ENCODE results near the gene OOSP3.

OOSP3 gene

GRCh38 chr11:59931688-59932087, 53.1 kb downstream of the OOSP3 start:
- TF ChIP-seq CTCF (IDR thresholded peaks at IDR 0.05; ENCODE audit: extremely low read depth, missing control alignments), result no peak
- no peak for DNase-seq (ENCODE audit: low spot score)

GRCh38 chr11:59938132-59938531, 59.5 kb downstream of the OOSP3 start, which contains the start of gene OOSP1:
OOSP1 (plus strand) TSS chr11:59938432; CDS start chr11:59938455, 23 bp downstream.
- no peak for TF ChIP-seq CTCF (IDR thresholded peaks at IDR 0.05; ENCODE audit: extremely low read depth, missing control alignments)
- DNase-seq (ENCODE audit: low spot score), result no peak

- DNase-seq (ENCODE audit: low spot score), result no peak
- no peak for TF ChIP-seq CTCF (IDR thresholded peaks at IDR 0.05; ENCODE audit: extremely low read depth, missing control alignments)
These were observed 60.1 kb downstream of the OOSP3 start for GRCh38 chr11:59938718-59939117.

GRCh38 chr11:59939482-59939881, 60.9 kb downstream of the OOSP3 start:
- DNase-seq (ENCODE audit: low spot score), result no peak
- no peak for TF ChIP-seq CTCF (IDR thresholded peaks at IDR 0.05; ENCODE audit: extremely low read depth, missing control alignments)

GRCh38 chr11:59941091-59941490, 62.5 kb downstream of the OOSP3 start:
- no peak for TF ChIP-seq CTCF (IDR thresholded peaks at IDR 0.05; ENCODE audit: extremely low read depth, missing control alignments)

GRCh38 chr11:59943997-59944714, 65.6 kb downstream of the OOSP3 start:
- no peak for DNase-seq (ENCODE audit: low spot score)
- TF ChIP-seq CTCF (IDR thresholded peaks at IDR 0.05; ENCODE audit: extremely low read depth, missing control alignments), result no peak

More at GRCh38 chr11:59941091-59941490, 62.5 kb downstream of the OOSP3 start:
- DNase-seq (ENCODE audit: low spot score), result no peak

- TF ChIP-seq CTCF (IDR thresholded peaks at IDR 0.05; ENCODE audit: extremely low read depth, missing control alignments), result no peak
- no peak for DNase-seq (ENCODE audit: low spot score)
These were observed 66.1 kb downstream of the OOSP3 start for GRCh38 chr11:59944720-59945119.
